Liver (tissue), 2 donors: Measurements from ENCODE around the gene COL23A1.

Experiments used
- CTCF ChIP-seq: fragments of 150-350 bp; IDR thresholded peaks from 2 replicates; pipeline ENCODE4 v1.5.1; 2017; ENCODE audit warnings: improper control_type of control experiment, low read depth, low read length; ENCODE audit not compliant: missing input control
- FOXA1 ChIP-seq: IDR thresholded peaks from 2 replicates; pipeline ENCODE4 v1.6.1; 2016; ENCODE audit warnings: antibody characterized with exemption
- REST ChIP-seq: IDR thresholded peaks from 2 replicates; pipeline ENCODE4 v1.6.1; 2016; ENCODE audit warnings: antibody characterized with exemption, mild to moderate bottlenecking
- donor health status: healthy.

- TF ChIP-seq CTCF (no peak), REST (no peak), FOXA1 (no peak)
These were observed 302.4 kb downstream of the COL23A1 start for GRCh38 chr5:178287791-178288105.
